Activated CD8-positive, alpha-beta memory T cell treated with anti-CD3 and anti-CD28 coated beads for 1 hour (primary cell): Measurements from ENCODE around the gene TCTN1.
"Not testable (repeated sequence)": the region's sequence is repeated elsewhere in the genome, so short reads cannot be mapped to it uniquely, and the experiment has no call there.

Experiments used
- DNase-seq, 2 donors: peaks; one replicate each; pipeline ENCODE4 v3.0.0-alpha.2; 2020; ENCODE audit warnings: low read depth in 1 of 2; ENCODE audit errors: extremely low read depth in 1 of 2

Gene TCTN1

GRCh38 chr12:110613771-110614684, at the start of gene TCTN1:
TSS of gene TCTN1 (plus strand) at chr12:110614129. CDS start at chr12:110614183, 54 bp downstream.
- DNase-seq: peak; percentile 86 to 95

GRCh38 chr12:110564471-110564991, 49.4 kb upstream of the TCTN1 start:
- no peak for DNase-seq

- DNase-seq: no peak
Measured at GRCh38 chr12:110565894-110566871, 47.7 kb upstream of the TCTN1 start.

- DNase-seq: no peak
Measured at GRCh38 chr12:110566993-110567392, 46.9 kb upstream of the TCTN1 start.

GRCh38 chr12:110568752-110569151, 45.2 kb upstream of the TCTN1 start:
- DNase-seq: no peak

GRCh38 chr12:110569838-110570237, 44.1 kb upstream of the TCTN1 start:
- DNase-seq: not testable (repeated sequence)

GRCh38 chr12:110570798-110571197, 43.1 kb upstream of the TCTN1 start:
- not testable (repeated sequence) for DNase-seq

- DNase-seq: no peak
Measured at GRCh38 chr12:110574044-110574443, 39.9 kb upstream of the TCTN1 start.

GRCh38 chr12:110574717-110575230, 39.2 kb upstream of the TCTN1 start:
- not testable (repeated sequence) for DNase-seq

GRCh38 chr12:110575326-110575725, 38.6 kb upstream of the TCTN1 start:
- DNase-seq: no peak

GRCh38 chr12:110576504-110576903, 37.4 kb upstream of the TCTN1 start:
- no peak for DNase-seq

- DNase-seq: no peak
Measured at GRCh38 chr12:110577864-110578693, 35.9 kb upstream of the TCTN1 start.

GRCh38 chr12:110578694-110579534, 35.0 kb upstream of the TCTN1 start:
- DNase-seq: no peak

- no peak for DNase-seq
Measured at GRCh38 chr12:110579535-110580253, 34.2 kb upstream of the TCTN1 start.

GRCh38 chr12:110581931-110582275, 32.0 kb upstream of the TCTN1 start:
- DNase-seq: no peak

- DNase-seq: peak in 1 of 2 donors; percentile 70
Measured at GRCh38 chr12:110582276-110583136, 31.4 kb upstream of the TCTN1 start.
